Measurements from ENCODE around the gene SWAP70.

The SWAP70 gene

GRCh38 chr11:9678576-9678975 is 14.7 kb downstream of the SWAP70 start:
- Mint-ChIP-seq H3K27ac (no peak overlapping the region), H3K36me3 (ENCODE audit: low read depth) (no peaks in the 10 kb centered on the region), H3K9me3 (no peaks in the 10 kb centered on the region), H3K4me1 (no peaks in the 10 kb centered on the region), H3K4me3 (no peak overlapping the region), H3K27me3 (ENCODE audit: low read depth) (no peaks in the 10 kb centered on the region)
- TF ChIP-seq CTCF (IDR thresholded peaks at IDR 0.05; ENCODE audit: unreplicated experiment in 3 of 3), result no peak

GRCh38 chr11:9680028-9680427 is 16.2 kb downstream of the SWAP70 start:
- Mint-ChIP-seq H3K27me3 (ENCODE audit: low read depth) (no peaks in the 10 kb centered on the region), H3K27ac (no peak overlapping the region), H3K4me3 (no peak overlapping the region), H3K36me3 (ENCODE audit: low read depth) (no peaks in the 10 kb centered on the region), H3K4me1 (no peaks in the 10 kb centered on the region), H3K9me3 (no peaks in the 10 kb centered on the region)
- no peak for TF ChIP-seq CTCF (IDR thresholded peaks at IDR 0.05; ENCODE audit: unreplicated experiment in 3 of 3)

- H3K36me3 Mint-ChIP-seq (ENCODE audit: low read depth), result no peaks in the 10 kb centered on the region
Observed at GRCh38 chr11:9681583-9682372, 17.9 kb downstream of the SWAP70 start.

GRCh38 chr11:9687711-9688477 is 24.0 kb downstream of the SWAP70 start:
- Mint-ChIP-seq H3K9me3 (no peaks in the 10 kb centered on the region), H3K36me3 (ENCODE audit: low read depth) (no peaks in the 10 kb centered on the region)

More at GRCh38 chr11:9681583-9682372, 17.9 kb downstream of the SWAP70 start:
- Mint-ChIP-seq H3K4me3 (no peak overlapping the region), H3K27me3 (ENCODE audit: low read depth) (no peaks in the 10 kb centered on the region), H3K27ac (no peak overlapping the region), H3K4me1 (no peaks in the 10 kb centered on the region), H3K9me3 (no peaks in the 10 kb centered on the region)
- no peak for TF ChIP-seq CTCF (IDR thresholded peaks at IDR 0.05; ENCODE audit: unreplicated experiment in 3 of 3)

GRCh38 chr11:9688716-9689511 is 25.0 kb downstream of the SWAP70 start:
- H3K36me3 Mint-ChIP-seq (ENCODE audit: low read depth), result peaks cover 2% of the 10 kb centered on the region
- no peak overlapping the region for H3K27ac Mint-ChIP-seq
- no peak overlapping the region for H3K4me3 Mint-ChIP-seq
- H3K4me1 Mint-ChIP-seq, result no peaks in the 10 kb centered on the region
- no peak for TF ChIP-seq CTCF (IDR thresholded peaks at IDR 0.05; ENCODE audit: unreplicated experiment in 3 of 3)
- no peaks in the 10 kb centered on the region for H3K9me3 Mint-ChIP-seq
- no peaks in the 10 kb centered on the region for H3K27me3 Mint-ChIP-seq (ENCODE audit: low read depth)

More at GRCh38 chr11:9687711-9688477, 24.0 kb downstream of the SWAP70 start:
- Mint-ChIP-seq H3K4me3 (no peak overlapping the region), H3K4me1 (no peaks in the 10 kb centered on the region), H3K27ac (no peak overlapping the region), H3K27me3 (ENCODE audit: low read depth) (no peaks in the 10 kb centered on the region)
- no peak for TF ChIP-seq CTCF (IDR thresholded peaks at IDR 0.05; ENCODE audit: unreplicated experiment in 3 of 3)

Measured in nephron (organoid).